NB4 (cell line): ENCODE measurements around the gene KCTD5.

Experiments
- CTCF ChIP-seq: IDR thresholded peaks from one replicate; pipeline ENCODE4 v1.5.1; 2012; ENCODE audit warnings: low read depth, low read length
- MAX ChIP-seq: IDR thresholded peaks from 2 replicates; pipeline ENCODE4 v1.6.1; 2011; ENCODE audit warnings: low read depth, low read length
- POLR2A ChIP-seq: IDR thresholded peaks from 2 replicates; pipeline ENCODE4 v1.6.1; 2011; ENCODE audit warnings: mild to moderate bottlenecking; ENCODE audit not compliant: insufficient read length; ENCODE audit errors: extremely low read depth

GRCh38 chr16:2686912-2687507 is 4.7 kb downstream of the KCTD5 start:
- TF ChIP-seq CTCF (no peak), POLR2A (no peak), MAX (peak; percentile 25; the same call in 1 of the 2 replicates)
